HG03039 (cell line): ENCODE data around the gene SUPT3H.

ENCODE experiments used
- ATAC-seq: cut with Tn5 transposase; IDR thresholded peaks from one replicate; pipeline ENCODE4 v1.9.1; 2021; ENCODE audit warnings: mild to moderate bottlenecking, moderate library complexity; ENCODE audit not compliant: unreplicated experiment

The SUPT3H gene

DNA sequence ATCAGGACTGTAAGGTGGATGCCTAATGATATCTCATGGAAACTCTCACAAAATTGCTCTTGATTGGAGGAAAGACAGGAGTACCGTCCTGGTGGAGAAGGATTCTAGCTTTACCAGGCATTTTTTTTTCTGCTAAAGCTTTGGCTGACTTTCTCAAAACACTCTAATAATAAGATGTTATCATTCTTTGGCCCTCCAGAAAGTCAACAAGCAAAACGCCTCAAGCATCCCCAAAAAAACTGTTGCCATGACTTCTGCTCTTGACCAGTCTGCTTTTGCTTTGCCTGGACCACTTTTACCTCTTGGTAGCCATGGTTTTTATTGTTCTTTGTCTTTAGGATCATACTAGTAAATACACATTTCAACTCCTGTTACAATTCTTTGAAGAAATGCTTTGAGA, 105.1 kb downstream of the SUPT3H start:
- no peak for ATAC-seq

- no peak for ATAC-seq
These were observed 112.5 kb downstream of the SUPT3H start for GRCh38 chr6:45265246-45265645.

- no peak for ATAC-seq
These were observed 117.0 kb downstream of the SUPT3H start for GRCh38 chr6:45260696-45261095.

DNA sequence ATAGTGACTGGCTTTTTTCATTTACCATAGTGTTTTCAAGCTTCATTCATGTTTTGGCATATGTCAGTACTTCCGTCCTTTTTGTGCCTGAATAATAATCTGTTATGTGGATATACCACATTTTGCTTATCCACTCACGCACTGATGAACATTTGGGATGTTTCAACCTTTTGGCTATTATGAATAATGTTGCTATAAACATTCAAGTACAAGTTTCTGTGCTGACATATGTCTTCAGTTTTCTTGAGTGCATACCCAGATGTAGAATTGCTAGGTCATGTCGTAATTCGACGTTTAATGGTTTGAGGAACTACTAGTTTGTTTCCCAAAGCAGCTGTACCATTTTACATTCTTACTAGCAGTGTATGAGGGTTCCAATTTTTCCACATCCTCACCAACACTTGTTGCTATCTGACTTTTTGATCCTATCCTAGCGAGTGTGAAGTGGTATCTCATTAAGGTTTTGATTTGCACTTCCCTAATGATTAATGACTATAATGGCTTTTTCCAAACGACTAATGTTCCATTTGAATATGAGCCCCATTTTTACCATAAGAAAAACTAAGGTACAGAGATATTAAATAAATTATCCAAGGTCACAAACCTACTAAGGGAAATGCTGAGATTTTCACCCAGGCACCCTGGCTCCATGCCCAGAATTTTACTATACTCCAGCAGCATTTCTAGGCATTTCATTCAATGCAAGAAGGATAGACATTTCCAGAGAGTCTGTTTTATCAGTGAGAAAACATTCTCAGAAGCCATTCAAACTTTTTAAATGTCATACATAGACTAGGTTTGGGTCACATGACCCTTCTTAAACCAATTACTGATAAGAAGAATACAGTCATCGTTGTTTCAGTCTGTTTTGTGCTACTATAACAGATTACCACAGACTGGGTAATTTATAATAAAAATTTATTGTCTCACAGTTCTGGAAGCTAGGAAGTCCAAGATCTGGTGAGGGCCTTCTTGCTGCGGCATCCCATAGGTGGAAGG, 120.7 kb downstream of the SUPT3H start:
- no peak for ATAC-seq

GRCh38 chr6:45255434-45255833, 122.3 kb downstream of the SUPT3H start:
- ATAC-seq, result no peak

DNA sequence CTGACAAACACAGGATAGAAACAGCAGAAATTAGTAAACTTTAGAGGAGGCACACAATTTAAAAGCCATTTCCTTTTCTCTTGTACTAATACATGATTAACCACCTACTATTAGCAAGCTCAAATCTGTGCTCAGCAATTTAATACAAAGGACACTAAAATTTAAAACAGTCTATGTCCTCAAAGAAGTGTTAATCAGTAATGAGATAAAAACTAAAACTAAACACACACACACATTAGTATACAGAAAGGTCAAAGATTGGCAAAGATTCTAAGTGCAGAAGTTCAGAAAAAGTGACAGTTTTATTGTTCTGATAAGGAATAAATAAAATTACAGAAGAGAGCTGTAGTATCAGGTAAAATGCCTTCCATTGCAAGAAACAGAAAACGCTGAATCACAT, 123.5 kb downstream of the SUPT3H start:
- no peak for ATAC-seq

- no peak for ATAC-seq
These were observed 124.3 kb downstream of the SUPT3H start for GRCh38 chr6:45253453-45253852.

GRCh38 chr6:45231660-45232059, 146.1 kb downstream of the SUPT3H start:
- no peak for ATAC-seq

DNA sequence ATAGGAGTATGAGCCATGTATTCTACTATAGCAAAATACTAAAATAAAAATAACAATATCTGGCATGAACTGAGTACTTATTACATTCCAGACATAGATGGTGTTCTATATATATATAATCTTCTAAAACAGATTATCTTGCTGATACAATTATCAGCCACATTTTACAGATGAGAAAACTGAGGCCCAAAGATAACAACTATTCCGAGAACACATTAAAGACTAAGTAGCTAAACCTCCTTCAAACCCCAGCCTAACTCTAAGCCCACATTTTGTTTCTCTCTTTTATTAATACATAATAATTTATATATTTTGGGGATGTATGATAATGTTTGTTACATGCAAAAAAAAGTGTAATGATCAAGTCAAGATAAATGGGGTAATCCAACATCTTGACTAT, 148.3 kb downstream of the SUPT3H start:
- ATAC-seq, result no peak

GRCh38 chr6:45226081-45226480, 151.7 kb downstream of the SUPT3H start:
- ATAC-seq, result no peak

GRCh38 chr6:45222380-45222779, 155.4 kb downstream of the SUPT3H start:
- ATAC-seq, result no peak

DNA sequence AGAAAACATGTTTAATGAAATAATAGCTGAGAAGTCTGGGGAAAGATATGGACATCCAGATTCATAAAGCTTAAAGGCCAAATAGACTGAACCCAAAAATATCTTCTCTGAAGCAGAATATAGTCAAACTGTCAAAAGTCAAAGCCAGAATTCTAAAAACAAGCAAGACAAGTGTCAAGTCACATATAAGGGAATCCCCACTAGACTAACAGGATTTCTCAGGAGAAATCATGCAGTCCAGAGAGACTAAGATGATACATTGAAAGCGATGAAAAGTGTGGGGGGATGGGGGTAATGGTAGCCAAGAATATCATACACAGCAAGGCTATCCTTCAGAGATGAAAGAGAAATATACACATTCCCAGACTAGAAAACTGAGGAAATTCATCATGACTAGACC, 162.0 kb downstream of the SUPT3H start:
- ATAC-seq, result no peak

DNA sequence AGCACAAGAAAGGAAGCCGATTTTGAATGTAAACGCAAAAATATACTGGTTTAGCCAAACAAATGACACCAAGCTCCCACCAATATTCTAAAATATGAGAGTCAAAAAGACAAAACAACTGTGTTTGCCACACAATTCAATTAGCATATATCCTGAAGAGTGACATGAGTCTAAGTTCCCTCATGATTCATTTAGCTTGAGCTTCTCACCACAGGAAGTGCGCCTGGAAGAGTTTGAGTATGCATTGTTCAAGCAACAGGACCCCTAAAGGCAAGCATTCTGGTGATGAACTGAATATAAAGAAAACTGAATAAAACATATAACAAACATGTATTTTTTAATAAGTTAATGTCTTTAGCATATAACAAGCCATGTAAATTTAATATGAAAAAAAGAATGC, 164.8 kb downstream of the SUPT3H start:
- ATAC-seq, result no peak

GRCh38 chr6:45209762-45210161, 168.0 kb downstream of the SUPT3H start:
- no peak for ATAC-seq

- no peak for ATAC-seq
These were observed 170.8 kb downstream of the SUPT3H start for GRCh38 chr6:45206793-45207492.

DNA sequence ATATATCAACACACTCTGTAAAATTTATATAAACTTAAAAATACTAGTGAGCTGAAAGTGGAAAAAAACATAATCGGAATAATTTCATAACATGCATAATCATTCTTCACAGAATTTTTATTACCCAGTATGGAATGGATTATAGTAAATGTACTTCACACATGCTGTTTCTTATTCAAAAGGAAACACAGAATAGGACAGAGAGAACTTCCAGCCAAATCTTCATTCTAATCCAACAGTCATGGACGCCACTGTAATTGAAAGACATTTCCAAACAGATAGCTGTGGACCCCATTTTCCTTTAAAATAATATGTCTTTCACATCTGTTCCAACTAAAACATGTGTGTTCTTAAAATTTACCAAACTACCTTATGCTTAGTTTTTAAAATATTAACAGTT, 176.2 kb downstream of the SUPT3H start:
- ATAC-seq, result no peak

GRCh38 chr6:45200510-45200909, 177.2 kb downstream of the SUPT3H start:
- ATAC-seq, result no peak

DNA sequence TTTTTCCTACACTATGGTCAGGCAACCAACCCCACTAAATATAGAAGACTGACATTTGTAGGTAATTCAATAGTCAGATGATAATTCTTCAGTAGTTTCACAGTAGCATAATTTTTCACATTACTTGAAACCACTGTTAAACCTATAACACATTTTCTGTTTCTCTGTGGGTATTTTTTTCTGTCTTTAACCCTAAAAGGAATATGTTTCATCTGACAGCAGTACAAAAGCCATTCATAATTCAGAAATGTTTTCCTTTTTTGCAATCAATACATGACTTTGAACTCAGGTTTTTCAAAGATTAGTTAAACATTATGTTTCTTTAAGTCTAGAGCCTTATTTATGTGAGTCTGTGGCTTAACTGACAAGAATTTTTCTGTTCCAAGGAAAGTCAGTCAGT, 178.2 kb downstream of the SUPT3H start:
- no peak for ATAC-seq

DNA sequence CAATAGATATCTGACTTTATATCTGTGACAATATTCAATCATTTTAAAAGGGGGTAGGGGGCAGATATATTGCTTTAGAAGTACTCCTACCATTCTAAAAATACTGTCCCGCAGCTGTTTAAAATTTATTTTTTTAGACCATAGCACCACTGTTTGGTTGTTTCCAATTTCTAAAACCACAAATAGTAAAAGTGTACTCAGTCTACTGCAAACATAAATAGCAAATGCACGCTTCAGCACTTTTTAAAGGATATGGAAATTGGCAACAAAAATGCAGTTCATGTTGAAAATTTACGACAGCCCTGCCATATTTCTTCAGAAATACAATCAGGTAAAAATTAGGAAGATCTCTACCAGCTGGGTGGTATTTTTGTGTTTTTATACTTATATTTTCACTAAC, 181.6 kb downstream of the SUPT3H start:
- no peak for ATAC-seq

GRCh38 chr6:45195137-45195536, 182.6 kb downstream of the SUPT3H start:
- ATAC-seq, result no peak

- no peak for ATAC-seq
These were observed 185.2 kb downstream of the SUPT3H start for GRCh38 chr6:45192556-45192955.

- no peak for ATAC-seq
These were observed 186.3 kb downstream of the SUPT3H start for GRCh38 chr6:45191414-45191813.
